ENCODE measurements around the gene TTC33. TPM values are rescaled to one million over a fixed set of nuclear protein-coding genes. Genes with fewer than 3 reads are reported as not detected.

Gene TTC33
- total RNA-seq, 4 donors from 2014 or later = 8.5 to 11.8 (median 9.6) TPM

DNA sequence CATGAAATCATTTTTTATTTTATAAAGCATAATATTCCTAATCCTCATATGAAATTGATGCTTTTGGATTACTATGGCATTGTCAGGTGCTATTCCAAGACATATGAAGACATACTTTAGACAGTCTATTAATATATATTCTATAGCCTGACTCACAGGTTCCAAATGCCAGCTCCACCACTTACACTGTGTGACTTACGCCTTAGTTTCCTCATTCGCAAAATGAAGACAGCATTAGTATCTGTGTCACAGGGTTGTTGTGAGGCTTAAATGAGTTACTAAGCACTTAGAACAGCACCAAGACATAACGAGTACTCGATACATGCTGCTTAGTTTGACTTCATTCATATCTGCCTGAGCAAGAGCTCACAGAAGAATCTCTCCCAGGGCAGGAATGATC, 208.2 kb downstream of the TTC33 start:
- no peak for TF ChIP-seq EP300 (IDR thresholded peaks at IDR 0.05)
- WGBS = 96% methylated on average over 4 of the region's 4 CpGs
- Histone ChIP-seq H3K27ac (no peak overlapping the region), H3K9me3 (no peaks in the 10 kb centered on the region), H3K4me1 (peaks cover 13% of the 10 kb centered on the region), H3K36me3 (no peaks in the 10 kb centered on the region), H3K27me3 (no peaks in the 10 kb centered on the region), H3K4me3 (no peak overlapping the region)
- DNase-seq (ENCODE audit: low spot score in 2 of 2) = no peak

DNA sequence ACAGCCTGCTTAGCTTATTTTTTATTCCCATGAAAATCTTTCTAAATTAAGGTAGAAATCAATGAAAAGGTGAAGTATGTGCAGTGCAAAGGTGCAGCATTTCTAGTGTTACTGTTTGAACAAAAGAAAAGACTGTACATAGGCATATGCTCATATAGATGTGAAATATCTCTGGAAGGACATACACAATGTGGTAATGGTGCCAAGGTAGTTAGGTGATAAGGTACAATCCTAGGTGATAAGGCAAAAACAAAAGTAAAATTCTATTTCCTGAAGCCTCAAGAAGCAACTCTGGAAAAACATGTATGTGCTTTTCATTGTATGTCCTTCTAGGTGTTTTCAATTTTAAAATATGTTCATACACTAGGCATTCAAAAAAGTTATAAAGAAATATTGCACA, 215.5 kb downstream of the TTC33 start:
- H3K27ac ChIP-seq = no peak overlapping the region
- no peak for DNase-seq (ENCODE audit: low spot score in 2 of 2)
- no peaks in the 10 kb centered on the region for H3K4me1 ChIP-seq
- H3K4me3 ChIP-seq = no peak overlapping the region
- no peaks in the 10 kb centered on the region for H3K36me3 ChIP-seq
- TF ChIP-seq, protein P1, sequence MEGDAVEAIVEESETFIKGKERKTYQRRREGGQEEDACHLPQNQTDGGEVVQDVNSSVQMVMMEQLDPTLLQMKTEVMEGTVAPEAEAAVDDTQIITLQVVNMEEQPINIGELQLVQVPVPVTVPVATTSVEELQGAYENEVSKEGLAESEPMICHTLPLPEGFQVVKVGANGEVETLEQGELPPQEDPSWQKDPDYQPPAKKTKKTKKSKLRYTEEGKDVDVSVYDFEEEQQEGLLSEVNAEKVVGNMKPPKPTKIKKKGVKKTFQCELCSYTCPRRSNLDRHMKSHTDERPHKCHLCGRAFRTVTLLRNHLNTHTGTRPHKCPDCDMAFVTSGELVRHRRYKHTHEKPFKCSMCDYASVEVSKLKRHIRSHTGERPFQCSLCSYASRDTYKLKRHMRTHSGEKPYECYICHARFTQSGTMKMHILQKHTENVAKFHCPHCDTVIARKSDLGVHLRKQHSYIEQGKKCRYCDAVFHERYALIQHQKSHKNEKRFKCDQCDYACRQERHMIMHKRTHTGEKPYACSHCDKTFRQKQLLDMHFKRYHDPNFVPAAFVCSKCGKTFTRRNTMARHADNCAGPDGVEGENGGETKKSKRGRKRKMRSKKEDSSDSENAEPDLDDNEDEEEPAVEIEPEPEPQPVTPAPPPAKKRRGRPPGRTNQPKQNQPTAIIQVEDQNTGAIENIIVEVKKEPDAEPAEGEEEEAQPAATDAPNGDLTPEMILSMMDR (IDR thresholded peaks at IDR 0.05) = no peak
- TF ChIP-seq POLR2AphosphoS5 (IDR thresholded peaks at IDR 0.05) (no peak), EP300 (IDR thresholded peaks at IDR 0.05) (no peak), POLR2A (IDR thresholded peaks at IDR 0.05) (no peak)
- H3K27me3 ChIP-seq = no peaks in the 10 kb centered on the region
- no peaks in the 10 kb centered on the region for H3K9me3 ChIP-seq

DNA sequence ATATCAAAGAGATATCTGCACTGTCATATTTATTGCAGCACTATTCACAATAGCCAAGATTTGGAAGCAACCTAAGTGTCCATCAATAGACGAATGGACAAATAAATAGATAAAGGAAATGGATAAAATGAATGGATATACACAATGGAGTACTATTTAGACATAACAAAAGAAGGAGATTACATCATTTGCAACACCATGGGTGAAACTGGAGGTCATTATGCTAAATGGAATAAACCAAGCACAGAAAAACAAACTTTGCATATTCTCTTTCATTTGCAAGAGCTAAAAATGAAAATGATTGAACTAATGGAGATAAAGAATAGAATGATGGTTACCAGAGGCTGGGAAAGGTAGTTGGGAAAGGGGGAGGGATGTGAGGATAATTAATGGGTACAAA, 231.1 kb downstream of the TTC33 start:
- H3K27me3 ChIP-seq = no peaks in the 10 kb centered on the region
- H3K27ac ChIP-seq = no peak overlapping the region
- H3K4me3 ChIP-seq = no peak overlapping the region
- H3K36me3 ChIP-seq = no peaks in the 10 kb centered on the region
- no peak for DNase-seq (ENCODE audit: low spot score in 2 of 2)
- WGBS = 88% methylated on average over 1 of the region's 1 CpG
- TF ChIP-seq, protein P1 (IDR thresholded peaks at IDR 0.05) = no peak
- TF ChIP-seq POLR2AphosphoS5 (IDR thresholded peaks at IDR 0.05) (no peak), POLR2A (IDR thresholded peaks at IDR 0.05) (no peak), EP300 (IDR thresholded peaks at IDR 0.05) (no peak)
- no peaks in the 10 kb centered on the region for H3K4me1 ChIP-seq
- H3K9me3 ChIP-seq = no peaks in the 10 kb centered on the region

DNA sequence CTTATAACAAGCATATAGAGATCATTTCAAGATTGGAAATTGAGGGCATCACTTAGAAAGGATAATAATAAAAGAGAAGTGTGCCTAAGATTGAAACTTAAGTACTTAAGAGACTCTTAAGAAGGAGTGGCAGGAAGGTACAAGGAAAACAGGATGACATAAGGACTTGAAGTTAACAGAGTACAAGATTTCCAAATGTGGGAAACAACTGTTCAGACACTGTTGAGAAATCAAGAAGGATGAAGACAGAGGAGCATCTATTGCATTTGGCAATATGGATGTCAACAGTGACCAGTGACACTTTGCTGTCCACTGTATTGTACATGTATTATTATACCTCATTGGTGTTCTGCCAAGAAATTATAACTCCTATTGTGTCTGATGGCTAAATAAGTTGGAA, 233.8 kb downstream of the TTC33 start:
- Histone ChIP-seq H3K27ac (no peak overlapping the region), H3K9me3 (no peaks in the 10 kb centered on the region), H3K27me3 (no peaks in the 10 kb centered on the region), H3K36me3 (no peaks in the 10 kb centered on the region), H3K4me3 (no peak overlapping the region), H3K4me1 (no peaks in the 10 kb centered on the region)
- DNase-seq (ENCODE audit: low spot score in 2 of 2) = no peak
- TF ChIP-seq EP300 (IDR thresholded peaks at IDR 0.05) (no peak), POLR2A (IDR thresholded peaks at IDR 0.05) (no peak), POLR2AphosphoS5 (IDR thresholded peaks at IDR 0.05) (no peak)
- TF ChIP-seq, protein P1 (IDR thresholded peaks at IDR 0.05) = no peak

DNA sequence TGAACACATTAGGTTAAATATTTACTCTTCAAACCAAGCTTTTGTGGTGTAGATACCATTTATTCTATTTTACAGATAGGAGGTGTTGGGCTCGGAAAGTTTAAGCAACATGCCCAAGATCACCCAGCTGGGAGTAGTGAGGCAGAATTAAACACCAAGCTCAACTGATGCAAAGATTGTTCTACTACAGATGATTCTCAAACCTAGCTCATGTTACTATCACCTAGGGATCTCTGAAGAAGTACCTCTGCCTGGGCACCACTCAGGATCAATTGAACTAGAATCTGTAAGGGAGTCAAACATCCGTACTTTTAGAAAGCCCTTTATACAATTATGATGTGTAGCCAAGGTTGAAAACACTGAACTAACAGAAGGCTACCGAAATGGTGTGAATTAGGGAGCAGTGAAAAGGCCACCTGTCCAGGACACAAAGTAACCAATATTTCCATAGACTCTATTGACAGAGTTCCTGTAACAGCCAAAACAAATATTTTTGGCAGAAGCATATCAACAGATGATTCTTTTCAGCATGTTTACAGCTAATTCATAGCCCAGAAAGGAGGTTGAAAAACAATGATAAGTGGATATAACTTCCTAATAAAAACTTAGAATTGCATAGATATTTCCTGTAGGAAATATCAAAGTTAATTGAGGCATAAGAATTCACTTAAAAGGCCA, 234.5 kb downstream of the TTC33 start:
- no peak for DNase-seq (ENCODE audit: low spot score in 2 of 2)
- no peaks in the 10 kb centered on the region for H3K9me3 ChIP-seq
- 90% methylated on average over 3 of the region's 3 CpGs for WGBS

More for the DNA sequence above, 234.5 kb downstream of the TTC33 start:
- Histone ChIP-seq H3K27me3 (no peaks in the 10 kb centered on the region), H3K36me3 (no peaks in the 10 kb centered on the region), H3K4me1 (no peaks in the 10 kb centered on the region), H3K4me3 (no peak overlapping the region), H3K27ac (no peak overlapping the region)
- TF ChIP-seq POLR2A (IDR thresholded peaks at IDR 0.05) (no peak), EP300 (IDR thresholded peaks at IDR 0.05) (no peak), POLR2AphosphoS5 (IDR thresholded peaks at IDR 0.05) (no peak)
- TF ChIP-seq, protein P1 (IDR thresholded peaks at IDR 0.05) = no peak

Measured in suprapubic skin (tissue), 4 donors.